GM18519 (cell line): ENCODE results near the gene EPB41L1.

Source experiments
- ATAC-seq: cut with Tn5 transposase; IDR thresholded peaks from one replicate; pipeline ENCODE4 v1.9.1; 2021; ENCODE audit warnings: mild to moderate bottlenecking, moderate library complexity; ENCODE audit not compliant: unreplicated experiment, low FRiP score

EPB41L1 gene

DNA sequence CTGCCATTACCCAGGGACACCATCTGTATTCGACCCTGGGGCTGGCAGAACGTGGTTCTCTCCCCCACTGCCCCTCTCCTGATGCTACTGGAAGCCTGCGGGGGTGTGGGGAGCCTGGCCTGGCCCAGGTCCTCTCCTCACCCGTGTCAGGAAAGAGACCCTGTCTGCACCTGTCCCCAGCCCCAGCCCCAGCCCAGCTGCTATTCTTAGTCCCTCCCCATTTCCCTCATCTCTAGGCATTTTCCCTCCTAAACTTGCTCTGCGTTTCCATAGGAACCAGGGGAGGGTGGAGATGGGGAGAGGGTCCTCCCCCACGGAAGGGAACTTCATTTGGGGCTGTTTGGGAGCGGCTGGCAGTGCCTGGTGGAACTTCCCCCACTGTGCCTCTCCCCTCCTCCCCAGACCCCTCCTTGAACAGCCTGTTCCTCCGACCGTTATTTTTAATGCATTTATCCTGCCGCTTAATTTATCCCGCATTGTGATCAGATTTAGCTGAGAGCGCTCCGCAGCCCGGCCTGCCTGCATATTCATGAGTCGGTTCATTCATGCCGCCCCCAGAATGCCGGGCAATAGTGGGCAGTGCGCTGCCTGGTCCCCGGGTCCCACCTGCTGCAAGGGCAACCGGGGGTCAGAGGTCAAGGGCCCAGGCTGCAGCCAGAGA is 119.8 kb downstream of the EPB41L1 start:
- ATAC-seq: no peak

DNA sequence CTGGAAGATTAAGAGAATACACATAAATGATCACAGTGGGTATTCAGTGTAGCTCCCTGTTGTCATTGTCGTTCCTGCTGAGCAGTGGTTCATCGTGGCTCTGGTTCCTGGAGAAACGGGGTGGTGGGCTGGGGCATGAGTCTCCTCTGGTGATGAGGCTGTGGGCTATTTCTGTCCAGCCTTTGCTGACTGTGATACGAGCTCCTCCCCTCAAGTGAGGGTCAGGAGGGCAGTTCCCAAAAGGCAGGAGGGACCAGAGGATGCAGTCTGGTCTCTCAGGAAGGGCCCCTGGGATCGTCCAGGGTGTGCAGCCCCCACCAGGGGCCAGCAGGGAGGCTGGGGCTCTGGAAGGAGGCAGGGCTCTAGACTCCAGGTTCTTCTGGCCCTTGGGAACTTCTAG is 120.5 kb downstream of the EPB41L1 start:
- ATAC-seq: no peak

DNA sequence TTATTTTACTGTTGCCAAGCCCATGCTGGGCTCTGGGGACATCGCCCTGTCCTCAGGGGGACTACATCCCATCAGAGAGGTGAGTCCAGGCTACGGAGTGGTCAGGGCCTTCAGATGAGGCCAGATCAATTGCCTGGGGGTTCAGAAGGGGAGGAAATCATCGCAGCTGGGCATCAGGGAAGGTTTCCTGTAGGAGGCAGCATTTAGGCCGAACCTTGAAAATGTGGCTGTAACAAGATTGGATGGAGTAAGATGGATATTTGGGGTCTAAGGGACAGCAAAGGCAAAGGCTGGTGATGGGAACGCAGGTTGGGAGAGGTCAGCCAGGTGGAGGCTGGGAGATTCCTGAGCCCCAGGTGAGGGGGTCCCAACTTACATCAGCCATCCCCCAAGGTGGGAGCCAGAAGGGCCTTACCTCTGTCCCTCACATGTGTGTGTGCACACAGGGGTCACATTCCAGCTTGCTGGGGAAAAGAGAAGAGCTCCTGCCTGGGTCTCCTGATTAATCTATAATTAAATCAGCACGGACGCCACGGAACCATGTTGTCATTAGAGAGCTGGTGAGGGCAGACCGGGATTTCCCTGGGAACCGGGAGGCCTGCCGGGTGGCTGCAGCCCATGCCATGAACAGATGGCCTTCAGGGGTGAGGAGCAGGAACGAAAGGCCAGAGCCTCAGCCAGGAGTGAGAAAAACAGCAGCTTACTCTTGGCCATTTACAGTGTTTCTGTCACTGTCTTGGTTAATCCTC is 121.1 kb downstream of the EPB41L1 start:
- no peak for ATAC-seq

- ATAC-seq: no peak
Observed at GRCh38 chr20:36277546-36277945, 123.0 kb downstream of the EPB41L1 start.

- no peak for ATAC-seq
Observed at GRCh38 chr20:36279362-36279761, 124.8 kb downstream of the EPB41L1 start.

- ATAC-seq: no peak
Observed at GRCh38 chr20:36279776-36280175, 125.2 kb downstream of the EPB41L1 start.

DNA sequence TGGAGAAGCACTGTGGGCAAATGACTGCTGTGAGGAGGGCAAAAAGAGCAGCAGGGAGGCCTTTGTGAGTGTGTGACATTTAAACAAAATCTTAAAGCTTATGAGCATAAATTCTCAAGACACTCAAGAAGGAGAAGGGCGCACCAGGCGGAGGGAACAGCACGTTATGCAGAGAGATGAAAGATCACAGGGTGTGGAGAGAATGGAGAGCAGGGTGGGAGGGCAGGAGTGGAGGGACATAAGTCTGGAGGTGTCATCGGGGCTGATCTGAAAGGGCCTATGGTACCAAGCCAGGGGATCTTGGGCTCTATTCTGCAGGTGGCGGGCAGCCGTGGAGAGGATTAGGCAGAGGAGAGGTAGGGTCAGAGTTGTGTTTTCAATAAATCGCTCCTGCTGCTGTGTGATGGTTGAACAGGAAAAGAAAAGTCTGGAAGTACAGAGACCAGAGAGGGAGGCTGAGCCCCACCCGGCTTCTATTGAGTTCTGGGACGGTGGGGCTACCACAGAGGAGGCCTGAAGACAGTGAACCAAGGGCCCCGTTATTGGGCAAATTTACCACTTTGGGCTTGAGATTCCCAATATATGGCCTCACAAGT is 127.3 kb downstream of the EPB41L1 start:
- ATAC-seq: no peak
